Panc1 (cell line): ENCODE results near the gene SLC9A7. TPM values are rescaled to one million over a fixed set of nuclear protein-coding genes. Genes with fewer than 3 reads are reported as not detected.

Experiments used
- ATAC-seq: fragments of 200-7000 bp; cut with Tn5 transposase; 2 replicates; pipeline ENCODE4 v1.9.1; 2020; ENCODE audit warnings: mild to moderate bottlenecking, moderate library complexity
- BruUV-seq: library from RNA; stranded (reverse); fragments of 400-500 nt; replicated peaks from 2 replicates; lab custom pipeline; 2021; lab: Mats Ljungman, UMichigan
- CTCF ChIA-PET: fragments of 300-600 bp; sonication (Branson Sonifier 250); formaldehyde crosslinking; loops from one replicate; lab custom pipeline; 2022; ENCODE audit warnings: antibody characterized with exemption; lab: Charles Lee
- POLR2A ChIA-PET: fragments of 300-600 bp; sonication (Branson Sonifier 250); formaldehyde crosslinking; loops from one replicate; lab custom pipeline; 2022; ENCODE audit warnings: antibody characterized with exemption; lab: Charles Lee
- DNase-seq: peaks from one replicate; pipeline ENCODE4 v3.0.0-alpha.2; 2010; ENCODE audit warnings: low read depth, low spot score
- H3K27ac ChIP-seq: 2 replicates; pipeline ENCODE4 v1.5.1; 2011; ENCODE audit warnings: mild to moderate bottlenecking, low read length, inconsistent platforms
- H3K27me3 ChIP-seq: fragments of 200-500 bp; sonication (Bioruptor generic); 2 replicates; pipeline ENCODE4 v1.6.0; 2014; ENCODE audit warnings: low read length, inconsistent platforms; ENCODE audit not compliant: control insufficient read depth, insufficient read depth
- H3K36me3 ChIP-seq: fragments of 200-500 bp; sonication (Bioruptor generic); 2 replicates; pipeline ENCODE4 v1.5.1; 2014; ENCODE audit warnings: inconsistent platforms, mild to moderate bottlenecking, low read length, moderate library complexity; ENCODE audit not compliant: control insufficient read depth, insufficient read depth
- H3K4me1 ChIP-seq: 2 replicates; pipeline ENCODE4 v1.5.1; 2011; ENCODE audit warnings: inconsistent platforms, mild to moderate bottlenecking, low read length, moderate library complexity; ENCODE audit not compliant: control insufficient read depth, insufficient read depth
- H3K4me3 ChIP-seq, 2 experiments: 2 replicates each; pipeline ENCODE4 v1.5.1; 2011 to 2012; ENCODE audit warnings: low read depth in 2 of 2, low read length in 2 of 2, mild to moderate bottlenecking in 2 of 2, inconsistent platforms in 1 of 2, moderate library complexity in 1 of 2
- H3K9me3 ChIP-seq: fragments of 200-500 bp; sonication (Bioruptor generic); 2 replicates; pipeline ENCODE4 v1.5.1; 2014; ENCODE audit warnings: low read depth, mild to moderate bottlenecking, inconsistent platforms, low read length, moderate library complexity; ENCODE audit not compliant: control insufficient read depth, insufficient read depth
- POLR2AphosphoS5 ChIP-seq: IDR thresholded peaks from 2 replicates; pipeline ENCODE4 v1.6.1; 2012; ENCODE audit warnings: mild to moderate bottlenecking, low read depth, low read length, moderate library complexity
- SIN3A ChIP-seq: IDR thresholded peaks from 2 replicates; pipeline ENCODE4 v1.6.1; 2012; ENCODE audit warnings: low read depth, mild to moderate bottlenecking, low read length, moderate library complexity, borderline replicate concordance; ENCODE audit not compliant: insufficient read depth
- TCF7L2 ChIP-seq: IDR thresholded peaks from 2 replicates; pipeline ENCODE4 v1.6.1; 2011; ENCODE audit warnings: mild to moderate bottlenecking, low read depth, low read length, inconsistent platforms
- in situ Hi-C: cut with HindIII; loops from 2 replicates; pipeline ENCODE4 v1.10.0; 2016; ENCODE audit warnings: low sequenced_read_pairs, low pct_unique_long_range_greater_than_20kb
- intact Hi-C: fragments of 100-400 bp; cut with micrococcal nuclease; formaldehyde crosslinking; loops from one replicate; pipeline ENCODE4 v1.10.0; 2022; ENCODE audit not compliant: unreplicated experiment
- total RNA-seq: library from RNA; stranded (reverse); gene quantifications from one replicate; pipeline ENCODE4 v1.2.1, GENCODE V29; 2021; ENCODE audit not compliant: unreplicated experiment
- TF ChIP-seq, protein P1 (sequence below): fragments of 450-650 bp; IDR thresholded peaks from 2 replicates; pipeline ENCODE4 v1.5.1; 2017; ENCODE audit warnings: mild to moderate bottlenecking
- TF ChIP-seq, protein P2 (sequence below), 2 experiments: IDR thresholded peaks; 2 replicates each; pipeline ENCODE4 v1.6.1; 2011 to 2012; ENCODE audit warnings: low read depth in 2 of 2, control low read depth in 1 of 2, low read length in 1 of 2, mild to moderate bottlenecking in 1 of 2, moderate library complexity in 1 of 2; ENCODE audit not compliant: insufficient read depth in 1 of 2

The SLC9A7 gene
- total RNA-seq, 1 experiment from 2014 or later, result 80.4 TPM

DNA sequence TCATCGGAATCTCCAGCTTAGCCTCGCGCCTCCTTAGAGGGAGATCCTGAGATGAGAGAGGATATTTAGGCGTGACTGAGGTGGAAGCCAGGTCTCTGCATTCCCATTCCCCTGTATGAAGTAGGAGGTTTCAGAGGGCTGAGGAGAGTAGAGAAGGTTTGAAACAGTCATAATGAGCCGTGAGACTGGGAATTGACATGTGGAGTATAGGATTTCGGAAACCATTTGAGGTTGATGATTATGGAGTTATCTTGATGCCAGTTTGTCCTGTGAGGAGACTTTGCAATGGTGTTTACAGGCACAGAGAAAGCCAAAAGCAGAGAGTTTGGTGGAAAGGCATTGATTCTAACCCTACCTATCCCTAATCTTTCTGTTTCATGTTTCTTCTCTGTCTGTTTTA, 183.3 kb downstream of the SLC9A7 start:
- in situ Hi-C loops (no loop called here), intact Hi-C loops (no loop called here)
- DNase-seq (no peak), ATAC-seq (no peak)
- Histone ChIP-seq H3K4me3 (peak overlapping the region; percentile 68 to 78), H3K27me3 (no peaks in the 10 kb centered on the region), H3K9me3 (no peaks in the 10 kb centered on the region), H3K4me1 (no peaks in the 10 kb centered on the region; the same call in 1 of the 2 replicates), H3K27ac (no peak overlapping the region; the same call in 1 of the 2 replicates), H3K36me3 (no peaks in the 10 kb centered on the region)
- POLR2A ChIA-PET, result no interaction called here
- CTCF ChIA-PET, result no interaction called here
- no TSS peak for BruUV-seq
- TF ChIP-seq, protein P1, sequence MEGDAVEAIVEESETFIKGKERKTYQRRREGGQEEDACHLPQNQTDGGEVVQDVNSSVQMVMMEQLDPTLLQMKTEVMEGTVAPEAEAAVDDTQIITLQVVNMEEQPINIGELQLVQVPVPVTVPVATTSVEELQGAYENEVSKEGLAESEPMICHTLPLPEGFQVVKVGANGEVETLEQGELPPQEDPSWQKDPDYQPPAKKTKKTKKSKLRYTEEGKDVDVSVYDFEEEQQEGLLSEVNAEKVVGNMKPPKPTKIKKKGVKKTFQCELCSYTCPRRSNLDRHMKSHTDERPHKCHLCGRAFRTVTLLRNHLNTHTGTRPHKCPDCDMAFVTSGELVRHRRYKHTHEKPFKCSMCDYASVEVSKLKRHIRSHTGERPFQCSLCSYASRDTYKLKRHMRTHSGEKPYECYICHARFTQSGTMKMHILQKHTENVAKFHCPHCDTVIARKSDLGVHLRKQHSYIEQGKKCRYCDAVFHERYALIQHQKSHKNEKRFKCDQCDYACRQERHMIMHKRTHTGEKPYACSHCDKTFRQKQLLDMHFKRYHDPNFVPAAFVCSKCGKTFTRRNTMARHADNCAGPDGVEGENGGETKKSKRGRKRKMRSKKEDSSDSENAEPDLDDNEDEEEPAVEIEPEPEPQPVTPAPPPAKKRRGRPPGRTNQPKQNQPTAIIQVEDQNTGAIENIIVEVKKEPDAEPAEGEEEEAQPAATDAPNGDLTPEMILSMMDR, result no peak
- TF ChIP-seq, protein P2, sequence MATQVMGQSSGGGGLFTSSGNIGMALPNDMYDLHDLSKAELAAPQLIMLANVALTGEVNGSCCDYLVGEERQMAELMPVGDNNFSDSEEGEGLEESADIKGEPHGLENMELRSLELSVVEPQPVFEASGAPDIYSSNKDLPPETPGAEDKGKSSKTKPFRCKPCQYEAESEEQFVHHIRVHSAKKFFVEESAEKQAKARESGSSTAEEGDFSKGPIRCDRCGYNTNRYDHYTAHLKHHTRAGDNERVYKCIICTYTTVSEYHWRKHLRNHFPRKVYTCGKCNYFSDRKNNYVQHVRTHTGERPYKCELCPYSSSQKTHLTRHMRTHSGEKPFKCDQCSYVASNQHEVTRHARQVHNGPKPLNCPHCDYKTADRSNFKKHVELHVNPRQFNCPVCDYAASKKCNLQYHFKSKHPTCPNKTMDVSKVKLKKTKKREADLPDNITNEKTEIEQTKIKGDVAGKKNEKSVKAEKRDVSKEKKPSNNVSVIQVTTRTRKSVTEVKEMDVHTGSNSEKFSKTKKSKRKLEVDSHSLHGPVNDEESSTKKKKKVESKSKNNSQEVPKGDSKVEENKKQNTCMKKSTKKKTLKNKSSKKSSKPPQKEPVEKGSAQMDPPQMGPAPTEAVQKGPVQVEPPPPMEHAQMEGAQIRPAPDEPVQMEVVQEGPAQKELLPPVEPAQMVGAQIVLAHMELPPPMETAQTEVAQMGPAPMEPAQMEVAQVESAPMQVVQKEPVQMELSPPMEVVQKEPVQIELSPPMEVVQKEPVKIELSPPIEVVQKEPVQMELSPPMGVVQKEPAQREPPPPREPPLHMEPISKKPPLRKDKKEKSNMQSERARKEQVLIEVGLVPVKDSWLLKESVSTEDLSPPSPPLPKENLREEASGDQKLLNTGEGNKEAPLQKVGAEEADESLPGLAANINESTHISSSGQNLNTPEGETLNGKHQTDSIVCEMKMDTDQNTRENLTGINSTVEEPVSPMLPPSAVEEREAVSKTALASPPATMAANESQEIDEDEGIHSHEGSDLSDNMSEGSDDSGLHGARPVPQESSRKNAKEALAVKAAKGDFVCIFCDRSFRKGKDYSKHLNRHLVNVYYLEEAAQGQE (IDR thresholded peaks at IDR 0.05; ENCODE audit: insufficient read depth in 1 of 2, low read depth in 2 of 2, low read length in 1 of 2), result no peak
- TF ChIP-seq SIN3A (no peak), POLR2AphosphoS5 (no peak), TCF7L2 (no peak)

DNA sequence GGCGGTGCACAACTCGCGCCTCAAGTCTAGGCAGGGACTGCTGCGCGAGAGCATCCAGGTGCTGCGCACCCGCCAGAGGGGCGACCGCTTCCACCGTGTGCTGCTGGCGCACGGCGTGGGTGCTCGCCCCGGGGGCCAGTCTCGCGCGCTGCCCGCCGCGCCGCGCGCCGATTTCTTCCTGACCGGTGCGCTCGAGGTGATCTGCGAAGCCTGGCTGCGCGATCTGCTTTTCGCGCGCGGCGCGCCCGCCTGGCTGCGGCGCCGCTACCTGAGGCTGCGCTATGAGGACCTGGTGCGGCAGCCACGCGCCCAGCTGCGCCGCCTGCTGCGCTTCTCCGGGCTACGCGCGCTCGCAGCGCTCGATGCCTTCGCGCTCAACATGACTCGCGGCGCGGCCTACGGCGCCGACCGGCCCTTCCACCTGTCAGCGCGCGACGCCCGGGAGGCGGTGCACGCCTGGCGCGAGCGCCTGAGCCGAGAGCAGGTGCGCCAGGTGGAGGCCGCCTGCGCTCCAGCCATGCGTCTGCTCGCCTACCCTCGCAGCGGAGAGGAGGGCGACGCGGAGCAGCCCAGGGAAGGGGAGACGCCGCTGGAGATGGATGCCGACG, 184.0 kb downstream of the SLC9A7 start:
- BruUV-seq, result no TSS peak
- intact Hi-C loops, result no loop called here
- ChIA-PET POLR2A (no interaction called here), CTCF (no interaction called here)
- Histone ChIP-seq H3K27me3 (no peaks in the 10 kb centered on the region), H3K4me1 (no peaks in the 10 kb centered on the region; the same call in 1 of the 2 replicates), H3K4me3 (peak overlapping the region; percentile 68 to 78), H3K36me3 (no peaks in the 10 kb centered on the region), H3K27ac (peak overlapping the region; percentile 17; the same call in 1 of the 2 replicates), H3K9me3 (no peaks in the 10 kb centered on the region)
- TF ChIP-seq TCF7L2 (no peak), SIN3A (no peak), POLR2AphosphoS5 (no peak)
- TF ChIP-seq, protein P2 (IDR thresholded peaks at IDR 0.05; ENCODE audit: insufficient read depth in 1 of 2, low read depth in 2 of 2, low read length in 1 of 2), result no peak
- TF ChIP-seq, protein P1, result no peak; the same call in 1 of the 2 replicates
- in situ Hi-C loops, result no loop called here
- ATAC-seq (peak; percentile 28; the same call in 1 of the 2 replicates), DNase-seq (no peak)
